Heart left ventricle (tissue), 13 donors: Measurements from ENCODE around the gene MRPL24.

Experiments
- POLR2A ChIP-seq, 2 donors: fragments of 450-650 bp; IDR thresholded peaks; one replicate each; pipeline ENCODE4 v1.6.1; 2017; ENCODE audit warnings: antibody characterized with exemption in 2 of 2, mild to moderate bottlenecking in 2 of 2, moderate library complexity in 2 of 2
- TF ChIP-seq, protein P1 (sequence below), 12 donors: fragments of 200-600 bp; sonication (generic) in 4 of 12; IDR thresholded peaks; one replicate each; pipeline versions ENCODE4 v1.5.0 to v1.8.0; 2018 to 2022; ENCODE audit warnings: antibody characterized with exemption in 12 of 12, mild to moderate bottlenecking in 5 of 12
- donor health status: ischemic (EF 13 %, LVEDD 7.1; RV severe dilation, severe dysfunction).
- donor health status: DM: no; HTN: yes; CAD: no.
- donor health status: DM: no; HTN: no; CAD: no.
- donor health status: ischemic (EF 25% LVEDD 6.9; RV normal size, moderate dysfunction).
- donor health status: ischemic (EF 25% LVEDD 5.7; RV mildly dilated, moderate dysfunction).
- donor health status: ischemic (EF 35%, LVEDD 5.7; RV mildly dilated, moderate dysfunction).
- donor health status: nonischemic (EF 11% LVEDD 7.7; RV severe dilation, severe dysfunction).
- donor health status: DM: yes; HTN: yes; CAD: no.
- donor health status: PGD.
- donor health status: ischemic (EF 29% LVEDD 5.4; RV normal size, mild dysfunction).
- donor health status: nonischemic (EF 23%, LVEDD 6.1; RV moderate dilation, normal function).

DNA sequence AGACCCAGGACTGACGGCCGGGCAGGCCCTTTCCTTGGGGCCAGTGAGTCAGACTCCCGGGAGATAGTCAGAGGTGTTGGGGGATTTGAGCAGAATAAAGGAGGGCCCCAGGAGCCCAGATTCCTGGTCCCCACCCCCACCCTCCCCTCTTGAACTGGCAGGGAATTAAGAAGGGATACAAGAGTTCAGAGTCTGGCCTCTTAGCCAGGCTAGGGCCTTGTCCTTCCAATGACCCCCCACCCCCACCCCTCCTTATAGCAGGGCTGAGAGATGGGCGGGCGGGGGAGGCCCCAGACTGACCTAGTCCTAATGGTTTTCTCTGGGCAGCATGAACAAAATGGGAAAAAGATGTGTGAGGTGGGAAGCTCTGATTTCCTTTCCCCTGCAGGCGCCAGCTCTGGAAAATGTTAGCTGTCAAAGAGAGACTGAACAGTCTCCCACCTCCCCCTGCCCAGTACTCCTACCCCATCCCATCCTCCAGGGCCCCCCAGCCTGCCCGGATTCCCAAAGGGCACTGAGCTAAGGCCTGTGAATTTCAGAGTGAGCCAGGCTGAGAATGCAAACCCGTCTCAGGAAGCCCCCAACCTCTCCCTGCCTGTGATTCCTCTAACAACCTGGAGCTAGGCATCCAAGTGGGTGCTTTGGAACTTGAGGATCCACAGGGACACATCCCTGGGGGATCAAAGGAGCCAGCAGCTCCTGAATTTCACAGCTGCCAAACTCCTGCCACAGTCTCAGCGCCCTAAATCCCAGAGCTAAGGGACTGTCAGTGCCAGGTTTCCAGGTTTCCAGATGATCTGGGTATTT is 29.7 kb downstream of the MRPL24 start:
- TF ChIP-seq, protein P1, sequence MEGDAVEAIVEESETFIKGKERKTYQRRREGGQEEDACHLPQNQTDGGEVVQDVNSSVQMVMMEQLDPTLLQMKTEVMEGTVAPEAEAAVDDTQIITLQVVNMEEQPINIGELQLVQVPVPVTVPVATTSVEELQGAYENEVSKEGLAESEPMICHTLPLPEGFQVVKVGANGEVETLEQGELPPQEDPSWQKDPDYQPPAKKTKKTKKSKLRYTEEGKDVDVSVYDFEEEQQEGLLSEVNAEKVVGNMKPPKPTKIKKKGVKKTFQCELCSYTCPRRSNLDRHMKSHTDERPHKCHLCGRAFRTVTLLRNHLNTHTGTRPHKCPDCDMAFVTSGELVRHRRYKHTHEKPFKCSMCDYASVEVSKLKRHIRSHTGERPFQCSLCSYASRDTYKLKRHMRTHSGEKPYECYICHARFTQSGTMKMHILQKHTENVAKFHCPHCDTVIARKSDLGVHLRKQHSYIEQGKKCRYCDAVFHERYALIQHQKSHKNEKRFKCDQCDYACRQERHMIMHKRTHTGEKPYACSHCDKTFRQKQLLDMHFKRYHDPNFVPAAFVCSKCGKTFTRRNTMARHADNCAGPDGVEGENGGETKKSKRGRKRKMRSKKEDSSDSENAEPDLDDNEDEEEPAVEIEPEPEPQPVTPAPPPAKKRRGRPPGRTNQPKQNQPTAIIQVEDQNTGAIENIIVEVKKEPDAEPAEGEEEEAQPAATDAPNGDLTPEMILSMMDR (IDR thresholded peaks at IDR 0.05) = no peak
- no peak for TF ChIP-seq POLR2A (IDR thresholded peaks at IDR 0.05)
